ENCODE measurements around the gene FAT1.

FAT1 gene

DNA sequence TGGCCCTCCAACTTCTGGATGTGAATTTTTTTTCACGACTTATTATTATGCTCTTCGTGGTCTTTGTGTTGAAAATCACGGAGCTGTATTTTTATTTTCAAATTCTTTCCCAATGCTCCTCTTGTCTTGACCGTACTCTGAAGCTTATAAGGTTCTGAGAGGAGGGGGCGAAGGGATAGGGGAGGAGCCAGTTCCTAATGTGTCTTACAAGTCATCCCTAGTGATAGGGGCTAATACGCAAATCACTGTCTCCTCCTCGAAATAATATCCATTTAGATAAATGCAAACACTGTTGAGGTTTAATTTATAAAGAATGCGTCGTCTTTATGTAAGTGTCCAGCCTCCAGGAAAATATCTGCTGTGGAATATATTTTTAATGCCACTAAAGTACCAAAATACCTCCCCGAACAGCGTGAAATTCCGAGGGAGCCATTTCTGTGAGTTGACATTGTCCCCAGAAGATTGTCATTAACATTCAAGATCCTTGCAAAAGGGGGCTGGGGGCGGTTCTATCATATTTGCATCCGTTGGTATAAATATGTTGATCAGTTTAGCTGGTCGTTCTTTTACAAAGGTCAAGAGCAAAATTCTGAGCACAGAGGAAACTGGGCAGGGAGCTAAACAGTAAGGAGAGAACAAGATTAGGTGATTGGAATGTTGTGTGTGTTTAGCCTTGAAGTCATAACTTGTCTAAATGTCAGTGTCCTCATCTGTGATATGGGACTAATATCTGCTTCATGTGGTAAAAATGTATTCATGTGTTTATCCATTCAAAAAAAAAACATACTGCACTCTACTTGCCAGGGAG lies 3.7 kb upstream of the FAT1 start:
- Histone ChIP-seq H3K4me1 (ENCODE audit: control insufficient read depth, insufficient read depth, low read length) (no peaks in the 10 kb centered on the region), H3K9me3 (ENCODE audit: control insufficient read depth, insufficient read depth, low read depth, low read length) (no peaks in the 10 kb centered on the region), H3K4me3 (ENCODE audit: low read depth, low read length) (peak overlapping the region; percentile 84), H3K27ac (ENCODE audit: extremely low read depth, low read depth, low read length) (peak overlapping the region; percentile 94), H3K36me3 (ENCODE audit: control insufficient read depth in 2 of 2, insufficient read depth in 1 of 2, low read length in 2 of 2) (no peaks in the 10 kb centered on the region)
- no peak for TF ChIP-seq ZIC2 (tag by site-specific recombination; IDR thresholded peaks at IDR 0.05)
- TF ChIP-seq SCRT2 (tag by site-specific recombination; IDR thresholded peaks at IDR 0.05): no peak
- TF ChIP-seq, protein P1, sequence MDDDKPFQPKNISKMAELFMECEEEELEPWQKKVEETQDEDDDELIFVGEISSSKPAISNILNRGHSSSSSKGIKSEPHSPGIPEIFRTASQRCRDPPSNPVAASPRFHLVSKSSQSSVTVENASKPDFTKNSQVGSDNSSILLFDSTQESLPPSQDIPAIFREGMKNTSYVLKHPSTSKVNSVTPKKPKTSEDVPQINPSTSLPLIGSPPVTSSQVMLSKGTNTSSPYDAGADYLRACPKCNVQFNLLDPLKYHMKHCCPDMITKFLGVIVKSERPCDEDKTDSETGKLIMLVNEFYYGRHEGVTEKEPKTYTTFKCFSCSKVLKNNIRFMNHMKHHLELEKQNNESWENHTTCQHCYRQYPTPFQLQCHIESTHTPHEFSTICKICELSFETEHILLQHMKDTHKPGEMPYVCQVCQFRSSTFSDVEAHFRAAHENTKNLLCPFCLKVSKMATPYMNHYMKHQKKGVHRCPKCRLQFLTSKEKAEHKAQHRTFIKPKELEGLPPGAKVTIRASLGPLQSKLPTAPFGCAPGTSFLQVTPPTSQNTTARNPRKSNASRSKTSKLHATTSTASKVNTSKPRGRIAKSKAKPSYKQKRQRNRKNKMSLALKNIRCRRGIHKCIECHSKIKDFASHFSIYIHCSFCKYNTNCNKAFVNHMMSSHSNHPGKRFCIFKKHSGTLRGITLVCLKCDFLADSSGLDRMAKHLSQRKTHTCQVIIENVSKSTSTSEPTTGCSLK (tag by site-specific recombination; IDR thresholded peaks at IDR 0.05): no peak
- TF ChIP-seq ZNF23 (tag by site-specific recombination; IDR thresholded peaks at IDR 0.05; ENCODE audit: borderline replicate concordance): no peak
- TF ChIP-seq, protein P2, sequence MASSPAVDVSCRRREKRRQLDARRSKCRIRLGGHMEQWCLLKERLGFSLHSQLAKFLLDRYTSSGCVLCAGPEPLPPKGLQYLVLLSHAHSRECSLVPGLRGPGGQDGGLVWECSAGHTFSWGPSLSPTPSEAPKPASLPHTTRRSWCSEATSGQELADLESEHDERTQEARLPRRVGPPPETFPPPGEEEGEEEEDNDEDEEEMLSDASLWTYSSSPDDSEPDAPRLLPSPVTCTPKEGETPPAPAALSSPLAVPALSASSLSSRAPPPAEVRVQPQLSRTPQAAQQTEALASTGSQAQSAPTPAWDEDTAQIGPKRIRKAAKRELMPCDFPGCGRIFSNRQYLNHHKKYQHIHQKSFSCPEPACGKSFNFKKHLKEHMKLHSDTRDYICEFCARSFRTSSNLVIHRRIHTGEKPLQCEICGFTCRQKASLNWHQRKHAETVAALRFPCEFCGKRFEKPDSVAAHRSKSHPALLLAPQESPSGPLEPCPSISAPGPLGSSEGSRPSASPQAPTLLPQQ (tag by site-specific recombination; IDR thresholded peaks at IDR 0.05): no peak
- TF ChIP-seq ZNF670 (tag by site-specific recombination; IDR thresholded peaks at IDR 0.05; ENCODE audit: low read depth): no peak
- TF ChIP-seq HOXD13 (CRISPR knock-in tag; IDR thresholded peaks at IDR 0.05; ENCODE audit: borderline replicate concordance): no peak
- TF ChIP-seq SP3 (tag by site-specific recombination; IDR thresholded peaks at IDR 0.05): no peak
- no peak for TF ChIP-seq ZSCAN23 (tag by site-specific recombination; IDR thresholded peaks at IDR 0.05)
- TF ChIP-seq EGR2 (tag by site-specific recombination; IDR thresholded peaks at IDR 0.05; ENCODE audit: low read depth): no peak
- TF ChIP-seq, protein P3, sequence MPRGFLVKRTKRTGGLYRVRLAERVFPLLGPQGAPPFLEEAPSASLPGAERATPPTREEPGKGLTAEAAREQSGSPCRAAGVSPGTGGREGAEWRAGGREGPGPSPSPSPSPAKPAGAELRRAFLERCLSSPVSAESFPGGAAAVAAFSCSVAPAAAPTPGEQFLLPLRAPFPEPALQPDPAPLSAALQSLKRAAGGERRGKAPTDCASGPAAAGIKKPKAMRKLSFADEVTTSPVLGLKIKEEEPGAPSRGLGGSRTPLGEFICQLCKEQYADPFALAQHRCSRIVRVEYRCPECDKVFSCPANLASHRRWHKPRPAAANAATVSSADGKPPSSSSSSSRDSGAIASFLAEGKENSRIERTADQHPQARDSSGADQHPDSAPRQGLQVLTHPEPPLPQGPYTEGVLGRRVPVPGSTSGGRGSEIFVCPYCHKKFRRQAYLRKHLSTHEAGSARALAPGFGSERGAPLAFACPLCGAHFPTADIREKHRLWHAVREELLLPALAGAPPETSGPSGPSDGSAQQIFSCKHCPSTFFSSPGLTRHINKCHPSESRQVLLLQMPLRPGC (tag by site-specific recombination; IDR thresholded peaks at IDR 0.05): no peak
- CTCF ChIA-PET: interaction anchor here (0.7 to 1.2 kb wide), 4 partner anchors 12 to 498 kb away, joined by 3 to 4 read pairs (median 3); no protein-coding TSS in a partner anchor
- POLR2A ChIA-PET: no interaction called here

DNA sequence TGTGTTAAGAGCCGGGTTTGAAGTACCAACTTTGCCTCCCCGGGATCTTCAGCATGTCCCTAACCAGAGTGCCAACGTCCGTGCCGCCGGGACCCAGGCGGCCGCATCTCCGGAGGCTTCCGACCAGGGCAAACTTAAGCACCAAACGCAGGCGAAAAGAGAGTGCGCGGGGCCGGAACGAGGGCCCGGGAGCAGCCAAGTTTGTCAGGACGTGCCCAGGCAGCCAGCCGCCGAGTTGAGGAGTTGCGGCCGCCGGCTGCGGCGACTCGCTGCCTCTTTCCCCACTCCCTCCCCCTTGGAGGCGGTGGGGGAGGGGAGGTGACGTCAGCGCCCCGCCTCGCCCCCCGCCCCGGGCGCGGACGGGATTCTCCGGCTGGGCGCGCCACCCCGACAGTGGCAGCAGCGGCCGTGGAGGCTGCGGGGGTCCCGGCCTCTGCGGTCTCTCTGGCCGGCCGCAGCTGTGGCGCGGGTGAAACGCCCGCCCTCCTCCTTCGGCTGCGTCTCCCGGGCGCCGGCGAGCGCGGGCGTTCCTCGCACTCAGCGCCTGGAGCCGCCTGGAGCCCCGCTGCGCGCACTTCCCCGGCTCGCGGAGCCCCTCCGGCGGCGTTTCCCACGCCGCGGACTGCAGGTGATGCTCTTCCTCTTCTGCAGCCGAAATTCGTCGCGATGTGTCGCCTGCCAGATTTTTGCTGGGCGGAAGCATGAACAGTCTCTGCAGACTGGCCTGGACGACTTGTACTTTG lies 2.9 kb upstream of the FAT1 start:
- CTCF ChIA-PET: interaction anchor here (0.6 to 1.3 kb wide), 5 partner anchors 45 to 498 kb away, joined by 3 to 4 read pairs (median 3); no protein-coding TSS in a partner anchor
- no peaks in the 10 kb centered on the region for H3K9me3 ChIP-seq (ENCODE audit: control insufficient read depth, insufficient read depth, low read depth, low read length)
- H3K4me1 ChIP-seq (ENCODE audit: control insufficient read depth, insufficient read depth, low read length): no peaks in the 10 kb centered on the region
- H3K36me3 ChIP-seq (ENCODE audit: control insufficient read depth in 2 of 2, insufficient read depth in 1 of 2, low read length in 2 of 2): no peaks in the 10 kb centered on the region
- peak overlapping the region; percentile 94 for H3K27ac ChIP-seq (ENCODE audit: extremely low read depth, low read depth, low read length)
- peak overlapping the region; percentile 84 for H3K4me3 ChIP-seq (ENCODE audit: low read depth, low read length)
- POLR2A ChIA-PET: interaction anchor here (0.6 kb wide), 1 partner anchor 119 kb away, joined by 4 read pairs; no protein-coding TSS in a partner anchor
- TF ChIP-seq, protein P2 (tag by site-specific recombination; IDR thresholded peaks at IDR 0.05): peak; percentile 39; the same call in 1 of the 2 replicates
- TF ChIP-seq ZNF510 (tag by site-specific recombination; IDR thresholded peaks at IDR 0.05; ENCODE audit: insufficient replicate concordance): no peak
- no peak for TF ChIP-seq RBAK (tag by site-specific recombination; IDR thresholded peaks at IDR 0.05)
- peak; percentile 50 for TF ChIP-seq SP7 (tag by site-specific recombination; IDR thresholded peaks at IDR 0.05)
- peak; percentile 68; the same call in 1 of the 2 replicates for TF ChIP-seq BCL11A (tag by site-specific recombination; IDR thresholded peaks at IDR 0.05; ENCODE audit: low read depth)
- TF ChIP-seq ZXDB (tag by site-specific recombination; IDR thresholded peaks at IDR 0.05): peak; percentile 36; the same call in 1 of the 2 replicates
- peak; percentile 43 for TF ChIP-seq ZBTB48 (tag by site-specific recombination; IDR thresholded peaks at IDR 0.05)
- TF ChIP-seq ZNF350 (tag by site-specific recombination; IDR thresholded peaks at IDR 0.05): no peak
- peak; percentile 46; the same call in 1 of the 2 replicates for TF ChIP-seq BCL11B (tag by site-specific recombination; IDR thresholded peaks at IDR 0.05; ENCODE audit: low read depth)
- TF ChIP-seq EGR2 (tag by site-specific recombination; IDR thresholded peaks at IDR 0.05; ENCODE audit: low read depth): peak; percentile 12; the same call in 1 of the 2 replicates
- peak; percentile 76 for TF ChIP-seq KLF9 (tag by site-specific recombination; IDR thresholded peaks at IDR 0.05; ENCODE audit: low read depth)
- peak; percentile 85 for TF ChIP-seq GLIS2 (tag by site-specific recombination; IDR thresholded peaks at IDR 0.05)
- TF ChIP-seq WT1 (tag by site-specific recombination; IDR thresholded peaks at IDR 0.05): peak; percentile 52; the same call in 1 of the 2 replicates
- TF ChIP-seq GLIS1 (tag by site-specific recombination; IDR thresholded peaks at IDR 0.05): peak; percentile 77
- TF ChIP-seq, protein P4, sequence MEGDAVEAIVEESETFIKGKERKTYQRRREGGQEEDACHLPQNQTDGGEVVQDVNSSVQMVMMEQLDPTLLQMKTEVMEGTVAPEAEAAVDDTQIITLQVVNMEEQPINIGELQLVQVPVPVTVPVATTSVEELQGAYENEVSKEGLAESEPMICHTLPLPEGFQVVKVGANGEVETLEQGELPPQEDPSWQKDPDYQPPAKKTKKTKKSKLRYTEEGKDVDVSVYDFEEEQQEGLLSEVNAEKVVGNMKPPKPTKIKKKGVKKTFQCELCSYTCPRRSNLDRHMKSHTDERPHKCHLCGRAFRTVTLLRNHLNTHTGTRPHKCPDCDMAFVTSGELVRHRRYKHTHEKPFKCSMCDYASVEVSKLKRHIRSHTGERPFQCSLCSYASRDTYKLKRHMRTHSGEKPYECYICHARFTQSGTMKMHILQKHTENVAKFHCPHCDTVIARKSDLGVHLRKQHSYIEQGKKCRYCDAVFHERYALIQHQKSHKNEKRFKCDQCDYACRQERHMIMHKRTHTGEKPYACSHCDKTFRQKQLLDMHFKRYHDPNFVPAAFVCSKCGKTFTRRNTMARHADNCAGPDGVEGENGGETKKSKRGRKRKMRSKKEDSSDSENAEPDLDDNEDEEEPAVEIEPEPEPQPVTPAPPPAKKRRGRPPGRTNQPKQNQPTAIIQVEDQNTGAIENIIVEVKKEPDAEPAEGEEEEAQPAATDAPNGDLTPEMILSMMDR (tag by site-specific recombination; IDR thresholded peaks at IDR 0.05): peak; percentile 39; the same call in 1 of the 2 replicates
